Measurements from ENCODE around the gene ATG3. TPM values are rescaled to one million over a fixed set of nuclear protein-coding genes. Genes with fewer than 3 reads are reported as not detected.
"Not testable (repeated sequence)": the region's sequence is repeated elsewhere in the genome, so short reads cannot be mapped to it uniquely, and the experiment has no call there.

ATG3 gene
- total RNA-seq, 2 donors from 2014 or later, result 36.3 to 42.1 TPM

DNA sequence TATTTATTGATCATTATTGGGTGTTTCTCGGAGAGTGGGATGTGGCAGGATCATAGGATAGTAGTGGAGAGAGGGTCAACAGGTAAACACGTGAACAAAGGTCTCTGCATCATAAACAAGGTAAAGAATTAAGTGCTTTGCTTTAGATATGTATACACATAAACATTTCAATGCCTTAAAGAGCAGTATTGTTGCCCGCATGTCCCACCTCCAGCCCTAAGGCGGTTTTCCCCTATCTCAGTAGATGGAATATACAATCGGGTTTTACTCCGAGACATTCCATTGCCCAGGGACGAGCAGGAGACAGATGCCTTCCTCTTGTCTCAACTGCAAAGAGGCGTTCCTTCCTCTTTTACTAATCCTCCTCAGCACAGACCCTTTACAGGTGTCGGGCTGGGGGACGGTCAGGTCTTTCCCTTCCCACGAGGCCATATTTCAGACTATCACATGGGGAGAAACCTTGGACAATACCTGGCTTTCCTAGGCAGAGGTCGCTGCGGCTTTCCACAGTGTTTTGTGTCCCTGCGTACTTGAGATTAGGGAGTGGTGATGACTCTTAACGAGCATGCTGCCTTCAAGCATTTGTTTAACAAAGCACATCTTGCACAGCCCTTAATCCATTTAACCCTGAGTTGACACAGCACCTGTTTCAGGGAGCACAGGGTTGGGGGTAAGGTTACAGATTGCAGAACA is 2.6 kb upstream of the ATG3 start:
- WGBS, 2 experiments (ENCODE audit: insufficient coverage in 1 of 2, insufficient read length in 1 of 2), result 55 to 66% methylated on average over 4 to 10 of the region's 15 CpGs

DNA sequence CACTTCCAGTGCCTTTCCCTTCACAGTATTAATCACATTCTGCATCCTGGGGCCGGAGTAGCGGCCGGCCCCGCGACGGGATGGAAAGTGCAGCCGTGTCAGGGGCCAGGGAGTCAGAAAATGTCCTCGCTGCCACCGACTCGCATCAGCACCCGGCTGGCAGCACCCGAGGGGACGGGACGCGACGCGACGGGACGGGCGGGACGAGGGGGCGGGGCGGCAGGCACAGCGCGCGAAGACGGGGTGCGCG is 353 bp downstream of the ATG3 start:
- TF ChIP-seq, protein P1, sequence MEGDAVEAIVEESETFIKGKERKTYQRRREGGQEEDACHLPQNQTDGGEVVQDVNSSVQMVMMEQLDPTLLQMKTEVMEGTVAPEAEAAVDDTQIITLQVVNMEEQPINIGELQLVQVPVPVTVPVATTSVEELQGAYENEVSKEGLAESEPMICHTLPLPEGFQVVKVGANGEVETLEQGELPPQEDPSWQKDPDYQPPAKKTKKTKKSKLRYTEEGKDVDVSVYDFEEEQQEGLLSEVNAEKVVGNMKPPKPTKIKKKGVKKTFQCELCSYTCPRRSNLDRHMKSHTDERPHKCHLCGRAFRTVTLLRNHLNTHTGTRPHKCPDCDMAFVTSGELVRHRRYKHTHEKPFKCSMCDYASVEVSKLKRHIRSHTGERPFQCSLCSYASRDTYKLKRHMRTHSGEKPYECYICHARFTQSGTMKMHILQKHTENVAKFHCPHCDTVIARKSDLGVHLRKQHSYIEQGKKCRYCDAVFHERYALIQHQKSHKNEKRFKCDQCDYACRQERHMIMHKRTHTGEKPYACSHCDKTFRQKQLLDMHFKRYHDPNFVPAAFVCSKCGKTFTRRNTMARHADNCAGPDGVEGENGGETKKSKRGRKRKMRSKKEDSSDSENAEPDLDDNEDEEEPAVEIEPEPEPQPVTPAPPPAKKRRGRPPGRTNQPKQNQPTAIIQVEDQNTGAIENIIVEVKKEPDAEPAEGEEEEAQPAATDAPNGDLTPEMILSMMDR (conservative IDR thresholded peaks at IDR 0.05), result no peak
- H3K27me3 Mint-ChIP-seq (ENCODE audit: insufficient read depth), result no peaks in the 10 kb centered on the region
- H3K4me1 Mint-ChIP-seq, result peaks cover 28% of the 10 kb centered on the region
- peak overlapping the region; percentile 92 for H3K4me3 Mint-ChIP-seq
- 0% methylated on average over 3 to 29 of the region's 29 CpGs for WGBS, 2 experiments (ENCODE audit: insufficient coverage in 1 of 2, insufficient read length in 1 of 2)
- no peaks in the 10 kb centered on the region for H3K9me3 ChIP-seq (ENCODE audit: control insufficient read depth, low read length)
- H3K27ac Mint-ChIP-seq, result peak overlapping the region; percentile 98
- peaks cover 7% of the 10 kb centered on the region for H3K36me3 ChIP-seq (ENCODE audit: control insufficient read depth, insufficient read depth, low read length)
- H3K27me3 ChIP-seq (ENCODE audit: control insufficient read depth, insufficient read depth, low read length, poor library complexity, severe bottlenecking), result no peaks in the 10 kb centered on the region
- H3K27ac ChIP-seq (ENCODE audit: low read depth, low read length), result peak overlapping the region; percentile 96
- H3K36me3 Mint-ChIP-seq (ENCODE audit: low read depth), result peaks cover 25% of the 10 kb centered on the region
- no peaks in the 10 kb centered on the region for H3K4me1 ChIP-seq (ENCODE audit: control insufficient read depth, insufficient read depth, low read length)
- no peak for DNase-seq
- peak overlapping the region; percentile 98 for H3K4me3 ChIP-seq (ENCODE audit: low read length)
- H3K9me3 Mint-ChIP-seq, result peaks cover 3% of the 10 kb centered on the region
- H3K9ac ChIP-seq (ENCODE audit: extremely low read depth, low read length, poor library complexity, severe bottlenecking), result peak overlapping the region; percentile 81

More for the DNA sequence above, 2.6 kb upstream of the ATG3 start:
- H3K27me3 ChIP-seq (ENCODE audit: control insufficient read depth, insufficient read depth, low read length, poor library complexity, severe bottlenecking); H3K27ac ChIP-seq (ENCODE audit: low read depth, low read length); H3K4me3 ChIP-seq (ENCODE audit: low read length); H3K36me3 ChIP-seq (ENCODE audit: control insufficient read depth, insufficient read depth, low read length); H3K4me1 ChIP-seq (ENCODE audit: control insufficient read depth, insufficient read depth, low read length); H3K27me3 Mint-ChIP-seq (ENCODE audit: insufficient read depth); H3K9me3 ChIP-seq (ENCODE audit: control insufficient read depth, low read length); H3K9ac ChIP-seq (ENCODE audit: extremely low read depth, low read length, poor library complexity, severe bottlenecking); H3K9me3 Mint-ChIP-seq: not testable (repeated sequence)
- H3K4me1 Mint-ChIP-seq, result peaks cover 26% of the 10 kb centered on the region
- peak overlapping the region; percentile 42 for H3K4me3 Mint-ChIP-seq
- peak; percentile 73 for DNase-seq
- H3K27ac Mint-ChIP-seq, result peak overlapping the region; percentile 31
- peaks cover 15% of the 10 kb centered on the region for H3K36me3 Mint-ChIP-seq (ENCODE audit: low read depth)
- TF ChIP-seq, protein P1 (conservative IDR thresholded peaks at IDR 0.05), result peak; percentile 57

DNA sequence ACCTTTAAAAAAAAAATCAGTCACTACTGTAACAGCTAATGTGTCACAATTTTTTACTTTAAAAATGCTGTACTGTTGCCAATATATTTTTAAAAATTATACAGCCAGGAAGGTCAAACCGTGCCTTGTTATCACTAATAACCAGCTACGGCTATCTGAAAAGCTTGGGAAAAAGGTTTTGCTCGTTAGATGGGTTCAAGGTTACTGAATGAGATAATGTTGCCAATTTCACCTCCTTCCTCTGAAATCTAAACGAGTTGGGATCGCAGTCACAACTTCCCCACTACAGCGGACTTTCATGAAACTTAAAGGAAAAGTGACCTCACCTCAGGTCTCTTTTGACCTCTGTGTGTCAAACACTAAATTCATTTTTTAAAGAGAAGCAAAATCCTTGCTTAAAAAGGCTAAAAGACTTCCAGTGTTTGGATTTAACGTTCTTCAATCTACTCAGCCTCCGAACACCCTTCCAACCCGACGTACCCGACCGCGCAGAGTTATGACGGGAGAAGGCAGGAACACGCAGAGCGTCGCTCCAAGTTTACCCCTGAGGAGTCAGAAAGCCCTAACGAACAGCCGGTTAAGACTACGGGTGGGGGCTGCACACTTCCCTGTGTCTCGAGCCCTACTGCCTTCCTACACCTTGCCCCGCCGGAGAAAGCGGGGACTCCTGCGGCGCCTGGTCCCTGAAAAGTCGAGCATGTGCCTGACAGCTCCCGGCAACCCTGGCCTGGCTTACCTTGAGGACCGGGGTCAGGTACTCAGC is 860 bp downstream of the ATG3 start:
- peak overlapping the region; percentile 96 for H3K27ac ChIP-seq (ENCODE audit: low read depth, low read length)
- Mint-ChIP-seq H3K27ac (peak overlapping the region; percentile 98), H3K9me3 (peaks cover 5% of the 10 kb centered on the region), H3K4me1 (peaks cover 26% of the 10 kb centered on the region), H3K4me3 (peak overlapping the region; percentile 92), H3K27me3 (ENCODE audit: insufficient read depth) (no peaks in the 10 kb centered on the region), H3K36me3 (ENCODE audit: low read depth) (peaks cover 27% of the 10 kb centered on the region)
- H3K4me1 ChIP-seq (ENCODE audit: control insufficient read depth, insufficient read depth, low read length), result no peaks in the 10 kb centered on the region
- H3K27me3 ChIP-seq (ENCODE audit: control insufficient read depth, insufficient read depth, low read length, poor library complexity, severe bottlenecking), result no peaks in the 10 kb centered on the region
- TF ChIP-seq, protein P1 (conservative IDR thresholded peaks at IDR 0.05), result no peak
- H3K9ac ChIP-seq (ENCODE audit: extremely low read depth, low read length, poor library complexity, severe bottlenecking), result peak overlapping the region; percentile 81
- WGBS, 2 experiments (ENCODE audit: insufficient coverage in 1 of 2, insufficient read length in 1 of 2), result 1 to 3% methylated on average over 10 to 29 of the region's 29 CpGs
- DNase-seq, result peak; percentile 91
- peaks cover 7% of the 10 kb centered on the region for H3K36me3 ChIP-seq (ENCODE audit: control insufficient read depth, insufficient read depth, low read length)
- H3K9me3 ChIP-seq (ENCODE audit: control insufficient read depth, low read length), result peaks cover under 1% of the 10 kb centered on the region
- peak overlapping the region; percentile 98 for H3K4me3 ChIP-seq (ENCODE audit: low read length)

Data from endodermal cell (in vitro differentiated cells).